HG02884 (cell line): ENCODE data around the gene MYLK.

Experiments used
- ATAC-seq: cut with Tn5 transposase; IDR thresholded peaks from one replicate; pipeline ENCODE4 v1.9.1; 2021; ENCODE audit warnings: mild to moderate bottlenecking, moderate library complexity; ENCODE audit not compliant: unreplicated experiment

Gene MYLK

DNA sequence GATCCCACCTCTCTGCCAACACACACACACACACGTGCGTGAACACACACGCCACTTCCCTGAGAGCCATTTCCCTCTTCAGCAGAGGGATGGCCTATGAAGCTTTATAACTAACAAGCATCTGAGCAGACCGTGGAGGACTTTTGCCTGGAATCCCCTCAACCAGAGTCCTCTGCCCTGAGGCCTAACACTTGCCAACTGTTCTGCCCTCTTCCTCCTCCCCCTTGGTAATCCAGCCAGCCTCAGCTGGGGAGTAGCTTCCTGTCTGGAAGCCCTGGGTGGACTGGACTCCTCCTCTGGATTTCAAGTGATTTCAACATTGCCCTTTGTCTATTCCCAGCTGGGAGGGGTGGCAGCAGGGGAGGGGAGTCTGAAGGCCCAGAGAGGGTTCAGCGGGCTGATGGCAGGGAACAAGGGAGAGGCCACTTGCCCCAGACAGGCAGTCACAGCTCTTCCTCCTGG, 230.9 kb downstream of the MYLK start:
- no peak for ATAC-seq

DNA sequence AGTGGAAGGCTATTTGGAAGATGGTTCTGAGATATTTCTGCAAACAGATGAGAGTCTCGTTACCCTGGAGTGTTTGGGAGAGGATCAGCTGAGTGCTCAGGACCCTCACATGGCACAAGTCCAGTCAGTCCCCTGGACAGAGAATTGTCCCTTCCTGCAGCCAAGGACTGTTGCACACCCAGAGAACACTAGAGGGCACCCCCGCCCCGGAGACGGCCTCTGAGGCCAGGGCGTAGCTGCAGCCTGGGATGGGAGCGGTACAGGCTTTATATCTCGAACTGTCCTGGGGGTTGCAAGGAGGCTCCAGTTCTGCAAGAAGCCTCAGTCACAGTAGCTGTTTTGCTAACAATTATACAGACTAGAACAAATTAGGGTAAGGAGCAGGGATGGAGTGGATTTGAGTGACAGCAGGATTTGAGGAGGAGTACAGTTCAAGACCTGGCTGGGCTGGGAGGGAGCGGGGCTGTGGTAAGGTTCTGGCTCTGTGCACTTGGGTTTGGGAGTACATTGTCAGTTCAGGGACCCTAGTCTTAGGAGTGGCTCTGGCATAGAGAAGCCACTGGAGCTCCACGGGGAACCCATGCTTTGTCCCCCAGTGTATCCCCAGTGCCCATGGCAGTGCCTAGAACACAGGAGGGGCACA, 231.7 kb downstream of the MYLK start:
- ATAC-seq = no peak

DNA sequence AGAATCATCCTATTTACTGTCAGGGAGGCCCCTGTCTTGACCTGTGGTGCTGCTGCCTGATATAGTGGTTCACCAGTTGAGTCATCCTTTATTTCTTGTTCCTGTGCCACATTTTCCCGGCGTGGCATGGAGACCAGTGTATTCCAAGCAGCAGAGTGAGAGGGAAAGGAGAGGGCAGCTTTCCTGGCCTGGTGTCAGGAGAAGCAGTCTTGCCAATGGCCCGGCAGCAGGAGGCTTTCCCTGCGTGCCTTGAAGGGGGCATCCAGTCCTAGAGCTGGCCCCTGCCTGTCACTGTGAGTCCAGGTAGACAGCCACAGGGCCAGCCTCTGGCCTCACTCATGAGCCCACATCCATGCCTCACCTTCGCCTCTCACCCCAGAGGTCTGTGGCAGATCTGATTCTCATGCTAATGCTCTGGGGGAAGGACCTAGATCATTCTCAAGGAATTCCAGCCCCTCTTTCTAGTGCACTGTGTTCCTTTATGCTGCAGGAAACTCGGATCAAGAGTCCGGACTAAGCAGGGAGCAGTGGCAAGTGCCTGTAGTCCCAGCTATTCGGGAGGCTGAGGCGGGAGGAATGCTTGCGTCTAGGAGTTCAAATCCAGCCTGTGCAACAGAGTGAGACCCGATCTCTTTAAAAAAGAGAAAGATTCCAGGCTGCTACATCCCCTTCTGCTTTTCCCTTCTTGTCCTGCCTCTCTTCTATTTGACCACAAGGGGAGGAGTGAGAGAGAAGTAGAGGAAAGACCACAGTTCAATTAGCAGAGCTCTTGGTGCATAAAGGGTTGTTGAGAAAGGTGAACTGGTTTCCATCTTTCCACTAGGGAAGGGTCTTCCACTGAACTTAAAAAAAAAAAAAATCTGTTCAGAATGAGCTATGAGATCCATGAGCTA, 232.4 kb downstream of the MYLK start:
- no peak for ATAC-seq

DNA sequence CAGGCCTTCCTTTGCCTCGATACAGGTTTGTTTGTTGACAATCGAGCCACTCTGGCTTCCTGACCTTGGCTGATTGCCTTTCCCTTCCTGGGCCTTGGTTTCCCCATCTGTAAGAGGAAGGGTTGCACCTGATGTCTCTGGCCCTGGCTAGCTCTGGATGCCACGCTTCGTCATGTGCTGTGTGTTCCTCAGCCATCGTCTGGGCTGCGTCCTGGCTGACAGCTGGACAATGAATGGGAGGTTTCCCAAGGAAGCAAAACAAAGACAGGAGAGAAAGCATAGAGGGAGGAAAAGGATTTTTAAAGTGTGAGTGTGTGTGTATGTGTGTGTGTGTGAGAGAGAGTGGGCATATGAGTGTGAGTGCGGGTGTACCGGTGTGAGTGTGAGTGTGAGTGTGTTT, 234.0 kb downstream of the MYLK start:
- no peak for ATAC-seq

DNA sequence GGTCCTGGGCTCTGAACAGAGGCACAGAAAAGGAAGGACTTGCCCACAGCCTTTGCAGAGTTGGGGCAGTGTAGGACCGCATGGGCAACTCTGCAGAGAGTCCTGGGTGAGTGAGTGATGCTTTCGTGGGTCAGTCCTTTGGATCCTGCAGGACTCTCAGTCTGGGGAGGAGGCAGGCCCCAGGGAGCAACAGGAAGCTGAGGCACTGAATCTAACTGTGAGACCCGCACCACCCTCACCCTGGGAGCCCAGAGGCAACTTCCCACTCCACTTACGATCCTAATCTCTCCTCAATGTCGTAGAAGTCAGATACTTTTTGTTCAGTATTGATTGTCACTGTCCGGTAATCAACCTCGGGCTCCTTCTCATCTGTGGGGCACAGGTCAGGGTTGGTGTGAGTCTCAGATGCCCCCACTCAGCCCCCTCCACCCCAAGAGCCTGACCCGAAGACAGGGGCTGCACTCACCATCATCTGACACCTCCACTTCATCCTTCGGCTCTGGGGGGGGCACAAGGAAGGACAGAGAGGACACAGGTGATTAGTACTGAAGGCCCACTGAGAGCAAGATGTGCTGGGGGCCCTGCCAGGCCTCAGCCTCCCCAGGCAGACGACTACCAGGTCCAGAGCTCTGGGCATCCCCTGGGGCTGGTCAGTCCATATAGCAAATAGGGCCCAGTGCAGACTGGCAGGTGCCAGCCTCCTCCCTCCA, 235.3 kb downstream of the MYLK start:
- no peak for ATAC-seq

DNA sequence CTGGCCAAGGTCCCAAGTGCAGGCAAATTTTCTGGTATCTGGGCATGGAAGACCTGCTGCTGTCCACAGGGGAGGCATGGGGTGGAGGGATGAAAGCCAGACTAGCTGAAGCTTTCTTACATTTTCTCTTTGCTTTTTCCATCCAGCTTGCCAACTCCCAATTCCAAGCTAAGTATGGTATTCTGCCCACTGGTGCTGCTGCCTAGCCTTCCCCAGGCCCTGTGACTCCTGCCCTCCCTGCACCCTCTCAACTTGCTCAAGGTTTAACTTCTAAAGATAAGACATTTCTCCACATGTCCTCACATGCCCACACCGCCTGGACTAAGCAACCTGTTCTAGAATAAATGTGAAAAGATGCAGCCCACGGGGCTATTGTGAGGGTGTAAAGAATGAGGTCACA, 239.8 kb downstream of the MYLK start:
- ATAC-seq = no peak

DNA sequence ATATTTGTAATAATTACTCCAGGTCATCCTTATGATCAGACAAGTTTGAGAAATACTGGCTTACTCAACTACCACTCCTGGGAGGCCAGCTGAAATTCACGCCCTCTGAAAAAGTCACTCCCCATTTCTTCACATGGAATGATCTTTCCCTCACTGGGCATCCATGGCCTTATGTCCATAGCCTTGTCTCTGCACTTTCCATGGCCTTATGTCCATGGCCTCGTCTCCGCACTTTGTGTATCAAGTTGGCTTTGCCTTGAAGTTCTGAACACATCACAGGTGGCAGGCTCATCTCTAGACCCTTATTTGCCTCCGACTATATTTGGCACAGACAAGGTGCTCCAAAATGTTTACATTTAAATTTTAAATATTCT, 241.2 kb downstream of the MYLK start:
- no peak for ATAC-seq

DNA sequence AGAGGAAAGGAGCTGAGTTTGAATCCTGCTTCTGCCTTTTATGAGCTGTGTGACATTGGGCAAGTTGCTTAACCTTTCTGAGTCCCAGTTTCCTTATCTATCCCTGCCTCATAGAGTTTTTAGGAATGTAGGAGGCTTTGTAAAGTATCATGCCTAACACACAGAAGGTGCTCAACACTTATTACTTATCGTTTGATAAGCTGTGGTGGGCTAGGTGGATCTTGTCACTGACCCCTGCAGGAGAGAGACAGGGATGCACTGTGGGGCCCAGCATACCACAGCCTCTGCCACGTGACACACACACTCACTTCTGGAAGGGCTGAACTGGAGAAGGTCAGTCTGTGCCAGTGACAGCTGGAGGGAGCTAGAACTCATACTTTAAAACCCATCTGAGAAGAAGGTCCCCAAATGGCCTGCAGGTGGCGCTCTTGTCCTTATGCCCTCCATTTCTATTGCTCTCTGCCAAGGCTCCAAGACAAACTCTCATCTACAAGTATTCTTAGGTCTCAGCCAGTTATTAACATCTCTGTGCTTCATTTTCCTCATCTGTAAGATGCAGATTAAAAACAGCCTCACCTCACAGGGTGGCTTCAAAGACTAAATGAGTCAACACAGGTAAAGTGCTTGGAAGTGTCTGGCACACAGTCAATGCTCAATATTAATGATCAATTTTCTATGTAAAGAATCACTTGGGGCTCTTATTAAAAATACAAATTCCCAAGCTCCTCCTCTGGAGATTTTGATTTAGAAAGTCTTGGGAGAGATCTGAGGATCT, 241.8 kb downstream of the MYLK start:
- ATAC-seq = peak; percentile 92

DNA sequence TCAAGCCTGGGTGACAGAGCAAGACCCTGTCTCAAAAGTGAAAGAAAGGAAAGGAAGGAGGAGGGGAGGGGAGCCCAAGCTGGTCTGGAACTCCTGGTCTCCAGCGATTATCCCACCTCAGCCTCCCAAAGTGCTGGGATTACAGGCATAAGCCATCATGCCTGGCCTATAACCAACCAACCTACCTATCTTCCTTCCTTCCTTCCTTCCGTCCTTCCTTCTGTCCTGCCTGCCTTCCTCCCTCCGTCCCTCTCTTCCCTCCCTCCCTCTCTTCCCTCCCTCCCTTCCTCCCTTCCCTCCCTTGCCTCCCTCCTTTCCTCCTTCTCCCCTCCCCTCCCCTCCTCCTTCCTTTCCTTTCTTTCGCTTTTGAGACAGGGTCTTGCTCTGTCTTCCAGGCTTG, 242.6 kb downstream of the MYLK start:
- ATAC-seq = no peak

DNA sequence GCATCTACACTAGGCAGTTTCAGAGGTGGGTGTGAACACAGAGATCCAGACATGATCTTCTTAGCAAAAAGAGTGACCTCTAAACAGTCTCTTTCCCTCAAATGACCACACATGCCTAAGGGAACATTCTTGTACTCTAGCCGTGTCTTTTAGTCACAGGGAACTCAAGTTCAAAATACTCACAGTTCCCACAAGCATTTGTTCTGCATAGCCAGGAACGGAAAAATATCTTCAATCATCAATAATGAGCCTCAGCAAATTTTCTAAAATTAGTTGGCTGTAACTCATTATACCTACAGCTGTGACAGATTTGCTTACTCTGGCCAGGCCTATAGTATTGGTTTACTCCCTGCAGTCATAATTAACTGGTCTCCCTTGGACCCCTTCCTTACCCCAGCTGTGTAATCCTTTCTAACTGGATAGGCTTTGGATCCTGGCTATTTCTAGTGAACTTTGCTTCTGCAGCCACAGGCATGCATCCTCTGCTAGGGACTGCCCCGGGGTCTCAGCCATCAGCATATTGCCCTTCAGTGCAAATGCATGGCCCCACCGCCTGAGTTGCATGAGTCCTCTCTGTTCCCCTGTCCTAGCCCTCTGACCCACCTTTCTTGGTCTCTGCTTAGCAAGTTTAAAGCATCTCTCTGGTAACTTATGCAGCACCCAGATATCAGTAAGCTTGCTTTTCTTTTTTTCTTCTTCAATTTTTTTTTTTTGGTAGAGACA, 243.2 kb downstream of the MYLK start:
- ATAC-seq = no peak

DNA sequence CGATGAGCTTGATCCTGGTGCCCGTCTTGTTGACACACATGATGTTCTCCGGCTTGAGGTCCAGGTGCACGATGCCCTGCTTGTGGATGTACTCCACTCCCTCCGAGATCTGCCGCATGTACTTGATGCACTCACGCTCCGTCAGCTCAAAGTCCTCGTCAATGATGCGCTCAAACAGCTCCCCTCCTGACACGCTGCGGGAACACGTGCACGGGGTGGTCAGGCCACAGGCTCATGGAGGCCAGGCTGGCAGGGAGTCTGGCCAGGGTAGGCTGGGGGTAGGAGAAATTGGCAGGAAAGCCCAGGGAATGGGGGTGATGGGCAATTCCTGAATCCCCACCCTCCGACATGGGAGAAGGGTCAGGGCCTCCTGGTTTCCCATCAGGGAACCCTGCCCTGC, 243.8 kb downstream of the MYLK start:
- no peak for ATAC-seq

DNA sequence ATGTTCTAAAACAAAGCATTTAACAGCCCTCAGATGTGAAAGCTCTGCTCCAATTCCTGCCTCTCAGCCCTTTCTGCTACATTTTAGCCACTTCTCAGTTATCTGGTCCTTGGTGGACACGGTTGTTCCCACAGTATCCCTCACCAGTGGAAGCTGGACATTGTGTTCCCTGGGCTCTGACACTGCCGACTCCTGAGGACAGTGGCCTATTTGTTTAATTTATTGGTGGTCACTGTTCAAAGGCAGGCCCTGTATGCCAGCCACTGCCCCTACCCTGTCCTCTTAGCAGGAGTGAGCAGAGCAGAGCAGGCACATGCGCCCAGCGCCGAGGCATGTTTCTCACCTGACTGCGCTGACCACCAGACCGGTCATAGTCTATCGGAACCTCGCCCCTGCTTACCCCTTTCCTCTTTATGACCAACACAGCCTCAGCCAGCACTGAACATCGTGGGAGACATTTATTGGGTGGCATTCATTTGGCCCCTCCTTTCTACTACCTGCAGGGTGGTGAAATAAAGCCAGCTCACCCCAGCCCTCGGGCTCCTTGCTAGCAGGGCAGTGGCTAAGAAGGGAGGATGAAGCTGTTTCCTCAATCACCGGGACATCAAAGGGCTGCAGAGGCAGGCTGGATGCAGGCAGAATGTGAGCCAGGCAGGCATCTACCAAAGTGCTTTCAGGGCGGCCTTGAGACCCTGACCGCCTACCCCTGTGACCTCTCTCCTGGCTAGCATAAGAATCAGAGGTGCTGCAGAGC, 245.0 kb downstream of the MYLK start:
- no peak for ATAC-seq

DNA sequence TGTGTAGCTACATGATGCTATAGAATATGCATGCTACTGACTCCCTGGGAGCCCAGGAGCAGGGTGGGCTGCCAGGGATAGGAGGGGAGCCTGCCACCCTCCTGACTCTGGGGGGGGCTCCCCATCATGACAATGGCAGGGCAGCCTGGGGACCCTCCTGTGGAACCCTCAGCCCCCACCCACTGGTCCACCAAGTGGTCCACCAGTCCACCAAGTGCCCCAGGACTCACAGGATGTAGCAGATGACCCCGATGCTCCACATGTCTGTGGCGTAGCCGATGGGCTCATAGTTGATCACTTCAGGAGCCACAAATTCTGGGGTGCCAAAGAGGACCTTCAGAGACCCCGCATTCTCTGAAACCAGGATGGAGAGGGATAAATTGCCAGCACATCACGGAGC, 246.3 kb downstream of the MYLK start:
- no peak for ATAC-seq

DNA sequence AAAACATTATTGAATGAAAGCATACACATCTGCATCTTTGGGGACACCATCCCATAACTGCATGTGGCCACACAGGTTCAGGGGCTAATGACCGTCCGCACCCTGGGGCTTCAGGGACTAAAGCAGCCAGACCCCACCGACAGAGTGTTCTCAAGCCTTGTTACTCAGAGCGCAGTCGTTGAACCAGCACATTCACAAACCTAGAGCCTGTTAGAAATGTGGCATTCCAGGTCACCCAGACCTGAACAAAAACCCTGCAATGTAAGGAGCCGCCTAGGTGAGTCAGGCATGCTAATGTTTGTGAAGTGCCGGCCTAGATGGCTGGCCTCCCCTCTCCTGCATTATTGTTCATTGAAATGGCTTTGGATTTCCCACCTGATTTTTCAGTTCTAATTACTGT, 247.0 kb downstream of the MYLK start:
- no peak for ATAC-seq

DNA sequence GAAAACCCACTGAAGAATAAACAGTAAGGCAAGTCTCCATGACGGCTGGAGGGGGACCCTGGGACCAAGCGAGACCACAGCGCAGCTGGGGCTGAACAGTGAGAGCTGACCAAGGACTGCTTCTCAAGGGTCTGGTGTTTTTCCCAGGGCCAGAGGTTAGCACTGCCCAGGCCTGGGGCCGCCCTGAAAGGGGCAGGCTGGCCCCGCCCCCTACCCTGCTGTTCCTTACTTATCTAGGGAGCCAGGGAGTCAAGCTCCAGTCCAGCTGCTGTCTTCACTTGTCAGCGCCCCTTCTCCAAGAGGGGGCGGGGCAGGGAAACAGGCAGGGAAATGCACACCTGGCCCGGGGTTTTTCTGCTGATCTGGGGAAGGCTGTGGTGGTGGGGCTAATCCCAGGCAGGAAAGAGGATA, 247.7 kb downstream of the MYLK start:
- no peak for ATAC-seq

DNA sequence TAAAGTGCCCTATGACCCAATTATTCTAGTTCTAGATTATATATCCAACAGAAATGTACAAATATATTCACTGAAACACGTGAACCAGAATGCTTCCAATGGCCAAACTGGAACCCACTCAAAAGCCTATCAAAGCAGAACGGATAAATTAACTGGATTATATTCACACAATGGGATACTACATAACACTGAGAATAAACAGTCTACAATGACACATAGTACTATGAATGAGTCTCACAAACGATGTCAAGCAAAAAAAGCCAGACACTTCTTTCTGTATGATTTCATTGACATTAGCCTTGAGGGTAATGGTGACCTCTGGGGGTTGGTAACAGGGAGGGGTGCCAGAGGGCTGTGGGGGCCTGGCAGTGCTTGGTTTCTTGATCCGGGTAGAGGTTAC, 248.4 kb downstream of the MYLK start:
- ATAC-seq = no peak

DNA sequence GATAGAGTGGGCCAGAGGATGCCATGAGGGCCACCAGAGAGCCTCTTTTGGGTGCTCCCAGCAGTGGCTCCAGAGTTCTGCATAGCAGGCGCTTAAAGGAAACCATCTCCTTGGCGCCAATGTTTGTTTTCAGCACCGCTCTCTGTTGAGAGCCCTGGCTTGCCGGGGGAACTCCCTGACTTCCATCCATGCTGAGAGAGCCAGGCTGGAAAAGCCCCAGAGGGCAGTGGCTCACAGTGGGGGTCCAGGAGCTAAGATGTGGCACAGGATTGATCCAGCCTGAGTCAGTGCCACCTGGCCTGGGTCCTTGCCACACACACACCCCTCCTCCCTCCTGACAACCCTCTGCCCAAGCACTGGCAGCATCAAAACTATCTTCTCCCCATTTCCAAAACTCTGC, 248.9 kb downstream of the MYLK start:
- ATAC-seq = no peak

DNA sequence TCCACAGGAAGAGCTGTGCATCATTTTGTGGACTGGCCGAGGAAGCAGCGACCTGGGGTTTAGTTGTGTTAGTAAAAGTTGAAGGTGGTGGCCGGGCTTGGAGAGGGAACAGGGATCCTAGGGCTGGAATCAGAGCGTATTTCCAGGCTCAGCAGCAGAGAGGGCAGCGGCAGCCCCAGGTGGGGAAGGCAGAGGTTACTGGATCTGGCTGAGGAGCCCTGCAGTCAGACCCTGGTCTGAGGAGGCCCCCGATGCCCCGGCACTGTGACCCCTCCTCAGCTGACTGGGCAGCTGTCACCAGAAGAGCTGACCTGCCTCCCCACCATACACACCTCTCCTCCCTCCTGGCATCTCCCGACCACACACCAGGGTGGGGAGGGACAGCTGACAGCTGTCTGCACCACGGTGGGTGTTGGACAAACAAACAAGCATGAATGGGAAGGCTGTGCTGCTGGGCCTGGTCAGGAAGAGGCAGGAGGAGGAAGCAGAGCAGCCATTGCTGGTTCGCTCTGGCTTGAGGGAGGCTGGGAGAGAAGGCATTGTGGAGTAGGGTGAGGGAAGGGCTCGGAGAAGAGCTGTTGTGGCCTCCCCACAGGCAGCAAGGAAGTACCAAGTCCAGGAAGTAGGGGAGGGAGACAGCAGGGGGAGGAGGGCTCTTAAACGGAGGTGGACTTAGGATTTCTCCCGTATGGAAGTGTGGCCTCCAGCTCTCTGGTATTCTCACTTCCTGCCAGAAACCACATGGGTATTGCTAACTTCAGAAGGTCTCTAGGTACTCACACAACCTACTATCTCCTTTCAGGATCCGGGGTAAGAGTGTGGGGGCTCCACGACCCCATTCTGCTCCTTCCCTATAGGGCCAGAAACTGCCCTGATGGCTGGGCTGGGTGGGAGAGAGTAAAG, 249.7 kb downstream of the MYLK start:
- ATAC-seq = no peak

DNA sequence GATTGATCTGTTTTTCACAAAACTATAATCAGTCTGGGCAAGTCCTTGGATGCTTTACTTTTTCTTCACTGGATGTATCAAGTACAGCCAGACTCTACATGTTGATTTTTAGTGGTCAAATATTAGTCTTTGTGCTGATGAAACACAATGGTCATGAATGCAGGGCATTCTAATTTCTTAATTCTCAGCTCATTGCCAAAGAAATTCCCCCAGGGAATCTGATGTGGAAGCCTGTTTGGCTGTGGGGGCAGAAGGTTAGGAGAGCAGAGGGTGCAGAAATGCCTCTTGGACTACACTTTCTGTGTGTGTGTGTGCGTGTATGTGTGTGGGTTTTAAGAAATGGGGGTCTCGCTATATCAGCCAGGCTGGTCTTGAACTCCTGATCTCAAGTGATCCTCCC, 250.6 kb downstream of the MYLK start:
- ATAC-seq = no peak
